ENCODE results near the gene ARHGAP11A.
A peak's percentile ranks its signal among the peaks of the same experiment; 100 is the strongest.
"Not testable (repeated sequence)": the region's sequence is repeated elsewhere in the genome, so short reads cannot be mapped to it uniquely, and the experiment has no call there.

Gene ARHGAP11A

GRCh38 chr15:32615051-32615870, at the start of gene ARHGAP11A:
Gene ARHGAP11A (plus strand): TSS chr15:32615504. CDS start chr15:32616212, 708 bp downstream.
- DNase-seq = not testable (repeated sequence)

- not testable (repeated sequence) for DNase-seq
Observed at GRCh38 chr15:32568988-32569387, 46.3 kb upstream of the ARHGAP11A start.

- not testable (repeated sequence) for DNase-seq
Observed at GRCh38 chr15:32578482-32578881, 36.8 kb upstream of the ARHGAP11A start.

GRCh38 chr15:32585844-32586243, 29.5 kb upstream of the ARHGAP11A start:
- not testable (repeated sequence) for DNase-seq

DNA sequence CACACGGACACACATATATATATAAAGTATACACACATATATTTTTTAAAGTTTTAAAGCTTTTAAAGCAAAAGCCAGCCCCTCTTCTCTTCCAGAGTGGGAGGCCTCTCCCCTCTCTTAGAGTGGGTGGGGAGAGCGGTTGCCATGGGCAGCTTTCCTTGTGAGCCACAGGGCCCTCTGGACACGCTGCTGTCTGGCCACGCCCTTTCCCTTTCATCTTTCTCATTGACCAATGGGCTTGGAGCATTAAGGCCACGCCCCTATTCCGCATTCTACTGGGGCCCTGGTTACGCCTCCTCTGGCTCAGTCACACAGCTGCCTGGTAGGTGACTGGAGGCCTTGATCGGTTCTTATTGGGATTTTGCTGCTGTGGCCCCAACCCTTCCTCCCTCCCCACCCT, 22.2 kb upstream of the ARHGAP11A start, which contains the start of gene GOLGA8N:
Gene GOLGA8N (plus strand): TSS at position 306 of the 400 bp plus-strand sequence.
- DNase-seq = not testable (repeated sequence)

- not testable (repeated sequence) for DNase-seq
Observed at GRCh38 chr15:32609518-32609917, 5.8 kb upstream of the ARHGAP11A start.

- not testable (repeated sequence) for DNase-seq
Observed at GRCh38 chr15:32610719-32611118, 4.6 kb upstream of the ARHGAP11A start.

- not testable (repeated sequence) for DNase-seq
Observed at GRCh38 chr15:32614712-32615050, 623 bp upstream of the ARHGAP11A start.

GRCh38 chr15:32615871-32616426, 645 bp downstream of the ARHGAP11A start:
- not testable (repeated sequence) for DNase-seq

GRCh38 chr15:32636410-32636809, 21.1 kb downstream of the ARHGAP11A start:
- no peak for DNase-seq

GRCh38 chr15:32636908-32637567, 21.7 kb downstream of the ARHGAP11A start:
- DNase-seq = no peak

GRCh38 chr15:32637704-32638103, 22.4 kb downstream of the ARHGAP11A start:
- no peak for DNase-seq

DNA sequence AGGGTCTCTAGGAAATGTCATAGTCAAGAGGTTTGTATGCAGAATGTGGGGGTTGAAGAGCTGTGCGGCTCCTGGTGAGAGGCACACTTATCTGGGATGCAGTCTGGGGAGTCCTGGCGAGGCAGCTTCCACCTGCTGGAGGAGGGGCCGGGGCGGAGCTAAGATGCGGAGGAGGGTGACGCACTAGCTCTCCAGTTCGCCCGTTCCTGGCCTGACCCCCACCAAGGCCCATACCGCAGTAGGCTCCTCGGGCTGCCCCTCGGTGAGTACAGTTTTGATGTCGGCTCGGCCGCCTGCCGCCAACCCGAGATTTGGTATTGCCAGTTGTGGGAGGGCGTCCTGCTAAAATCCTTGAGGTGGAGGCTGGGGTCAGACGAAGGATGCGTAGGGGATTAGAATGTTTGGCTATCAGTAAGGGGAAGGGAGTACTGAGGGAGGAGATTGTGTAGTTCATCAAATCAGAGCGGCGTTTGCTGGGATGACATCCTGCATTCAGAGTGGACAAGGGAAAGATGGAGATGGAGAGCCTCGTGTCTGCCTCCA, 26.3 kb downstream of the ARHGAP11A start, which contains the start of gene SCG5:
Gene SCG5 (plus strand): TSS at position 194 of the 543 bp plus-strand sequence. CDS start 1,883 bp downstream, outside the sequence.
- DNase-seq = peak; percentile 84

GRCh38 chr15:32642667-32643435, 27.5 kb downstream of the ARHGAP11A start:
- DNase-seq = no peak

GRCh38 chr15:32643907-32644445, 28.7 kb downstream of the ARHGAP11A start:
- no peak for DNase-seq

GRCh38 chr15:32646291-32646690, 31.0 kb downstream of the ARHGAP11A start:
- DNase-seq = peak; percentile 28

DNA sequence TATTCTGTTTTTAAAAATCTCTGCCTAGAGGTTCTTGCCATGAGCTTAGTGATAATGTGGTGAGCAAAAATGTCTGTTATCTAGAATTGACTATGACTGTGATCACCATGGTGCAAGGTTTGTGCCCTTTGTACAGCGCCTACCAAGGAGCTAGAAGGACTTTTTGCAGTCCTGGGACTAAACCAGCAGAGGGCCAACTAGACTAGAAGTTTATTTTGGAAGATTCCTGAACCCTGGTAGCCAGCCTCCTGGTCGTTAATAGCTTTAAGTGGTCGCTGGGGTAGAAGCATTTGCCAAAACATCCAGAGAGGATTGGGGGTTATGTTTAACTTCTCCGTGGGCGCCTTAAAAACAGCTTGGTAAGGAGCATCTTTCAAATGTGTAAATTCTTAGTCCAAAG, 34.0 kb downstream of the ARHGAP11A start:
- DNase-seq = no peak

DNA sequence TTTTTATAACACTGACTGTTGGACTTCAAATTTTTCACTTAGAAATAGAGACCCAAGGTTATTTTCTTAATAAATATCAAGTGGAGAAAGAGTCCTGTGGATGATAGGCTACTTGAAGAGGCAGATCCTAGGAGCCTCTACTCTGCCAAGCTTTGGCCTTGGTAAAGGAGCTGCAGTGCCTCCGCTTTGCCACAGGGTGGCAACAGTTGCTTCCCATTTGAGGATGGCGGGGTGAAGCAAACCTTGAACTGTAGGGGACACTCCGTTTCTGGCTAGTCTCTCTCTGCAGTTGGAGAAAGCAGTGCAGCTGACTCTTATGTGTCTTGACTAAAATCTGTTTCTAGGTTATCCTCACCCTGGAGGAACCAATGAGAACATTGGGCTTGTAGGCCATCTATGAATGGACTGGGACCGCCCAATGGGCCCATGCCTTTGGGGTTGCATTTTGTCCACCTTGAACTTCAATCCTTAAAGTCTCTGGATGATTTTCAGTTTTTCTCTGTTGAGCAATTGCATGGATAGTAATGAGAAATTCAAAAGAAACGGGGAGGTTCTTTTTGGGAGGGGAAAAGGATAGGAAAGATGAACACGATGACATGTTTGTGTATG, 36.0 kb downstream of the ARHGAP11A start:
- peak; percentile 59 for DNase-seq

DNA sequence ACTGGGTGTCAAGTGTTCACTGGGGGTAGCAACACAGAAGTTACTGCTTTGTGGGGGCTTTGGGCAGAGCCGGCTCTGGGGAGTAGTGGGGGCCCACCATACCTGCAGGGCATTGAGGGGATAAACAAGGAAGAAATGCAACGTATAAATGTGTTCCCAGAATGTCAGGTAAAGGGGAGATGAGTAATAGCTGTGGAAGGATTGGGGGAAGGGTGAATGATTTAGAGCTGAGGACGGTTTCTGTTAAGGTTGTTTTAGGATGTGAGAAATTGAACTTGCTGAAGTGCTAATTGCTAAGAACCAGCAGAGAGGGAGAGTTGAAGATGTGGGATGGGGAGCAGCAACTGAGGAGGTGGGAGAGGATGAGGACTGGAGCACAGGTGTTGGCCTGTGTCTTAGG, 36.9 kb downstream of the ARHGAP11A start:
- no peak for DNase-seq

DNA sequence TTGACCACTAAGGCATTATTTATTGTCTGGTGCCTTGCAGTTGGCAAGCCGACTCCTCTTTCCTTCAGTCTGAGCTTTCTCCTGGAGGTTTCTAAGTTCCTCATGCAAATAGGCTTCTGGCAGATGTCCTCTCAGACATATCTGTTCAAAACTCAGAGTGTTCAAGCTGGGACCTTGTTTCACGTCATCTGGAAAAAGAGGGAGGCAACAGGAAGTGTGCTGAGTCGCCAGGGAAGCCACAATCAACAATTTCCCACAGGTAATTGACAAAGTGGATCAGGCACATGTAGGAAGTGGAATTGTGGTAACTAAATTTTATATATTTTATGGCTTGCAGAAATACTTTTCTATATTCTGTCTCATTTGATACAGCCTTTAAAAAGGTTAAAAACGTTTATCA, 40.8 kb downstream of the ARHGAP11A start:
- DNase-seq = no peak

DNA sequence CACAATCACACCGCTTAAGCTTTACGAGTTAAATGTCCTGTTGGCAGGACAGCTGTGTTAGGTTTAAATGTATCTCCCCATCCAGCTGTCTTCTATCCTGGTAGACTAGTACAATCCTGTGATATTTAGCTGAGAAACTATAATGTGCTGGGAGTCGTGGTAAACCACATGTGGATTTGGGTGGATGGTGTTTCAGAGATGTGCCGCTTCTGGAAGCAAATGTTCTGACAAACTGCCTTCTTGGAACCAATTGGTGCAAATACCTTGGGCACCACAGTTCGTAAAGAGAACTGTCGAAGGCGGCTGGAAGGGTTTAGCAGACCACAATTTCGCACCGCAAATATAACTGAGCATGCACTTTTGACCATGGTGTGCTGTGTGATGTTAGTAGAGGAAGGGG, 41.2 kb downstream of the ARHGAP11A start:
- no peak for DNase-seq
